HL-60 (cell line): Measurements from ENCODE around the gene FYN.

Source experiments
- DNase-seq, 2 experiments: peaks; one replicate each; pipeline ENCODE4 v3.0.0-alpha.2; 2010 to 2020; ENCODE audit warnings: low read depth in 1 of 2, low spot score in 1 of 2
- H3K27ac ChIP-seq: fragments of 250-450 bp; sonication (Bioruptor Pico); replicated peaks from 2 replicates; pipeline ENCODE4 v1.5.1; 2020; ENCODE audit warnings: mild to moderate bottlenecking, moderate library complexity
- H3K27me3 ChIP-seq: fragments of 250-450 bp; sonication (Bioruptor Pico); 2 replicates; pipeline ENCODE4 v1.5.1; 2021; ENCODE audit warnings: mild to moderate bottlenecking, moderate library complexity; ENCODE audit not compliant: insufficient read depth, poor library complexity, severe bottlenecking
- H3K4me3 ChIP-seq: replicated peaks from 2 replicates; pipeline ENCODE4 v1.5.1; 2011; ENCODE audit warnings: mild to moderate bottlenecking, control low read depth, low read length; ENCODE audit not compliant: insufficient read depth
- CTCF ChIP-seq: IDR thresholded peaks from one replicate; pipeline ENCODE4 v1.5.1; 2011; ENCODE audit warnings: low read length, control low read depth, inconsistent platforms; ENCODE audit not compliant: insufficient read depth
- GABPA ChIP-seq: IDR thresholded peaks from 2 replicates; pipeline ENCODE4 v1.6.1; 2012; ENCODE audit warnings: low read depth
- POLR2AphosphoS5 ChIP-seq: IDR thresholded peaks from 2 replicates; pipeline ENCODE4 v1.6.1; 2012; ENCODE audit warnings: low read depth
- SPI1 ChIP-seq: IDR thresholded peaks from 2 replicates; pipeline ENCODE4 v1.6.1; 2012; ENCODE audit warnings: low read depth, mild to moderate bottlenecking, borderline replicate concordance
- TF ChIP-seq, protein P1 (sequence below): IDR thresholded peaks from 2 replicates; pipeline ENCODE4 v1.6.1; 2012; ENCODE audit warnings: low read depth; ENCODE audit not compliant: insufficient replicate concordance

The FYN gene

GRCh38 chr6:111646942-111647341, 226.3 kb downstream of the FYN start:
- no peak overlapping the region for H3K4me3 ChIP-seq
- TF ChIP-seq CTCF = no peak
- TF ChIP-seq GABPA = no peak
- no peak for TF ChIP-seq POLR2AphosphoS5
- TF ChIP-seq, protein P1, sequence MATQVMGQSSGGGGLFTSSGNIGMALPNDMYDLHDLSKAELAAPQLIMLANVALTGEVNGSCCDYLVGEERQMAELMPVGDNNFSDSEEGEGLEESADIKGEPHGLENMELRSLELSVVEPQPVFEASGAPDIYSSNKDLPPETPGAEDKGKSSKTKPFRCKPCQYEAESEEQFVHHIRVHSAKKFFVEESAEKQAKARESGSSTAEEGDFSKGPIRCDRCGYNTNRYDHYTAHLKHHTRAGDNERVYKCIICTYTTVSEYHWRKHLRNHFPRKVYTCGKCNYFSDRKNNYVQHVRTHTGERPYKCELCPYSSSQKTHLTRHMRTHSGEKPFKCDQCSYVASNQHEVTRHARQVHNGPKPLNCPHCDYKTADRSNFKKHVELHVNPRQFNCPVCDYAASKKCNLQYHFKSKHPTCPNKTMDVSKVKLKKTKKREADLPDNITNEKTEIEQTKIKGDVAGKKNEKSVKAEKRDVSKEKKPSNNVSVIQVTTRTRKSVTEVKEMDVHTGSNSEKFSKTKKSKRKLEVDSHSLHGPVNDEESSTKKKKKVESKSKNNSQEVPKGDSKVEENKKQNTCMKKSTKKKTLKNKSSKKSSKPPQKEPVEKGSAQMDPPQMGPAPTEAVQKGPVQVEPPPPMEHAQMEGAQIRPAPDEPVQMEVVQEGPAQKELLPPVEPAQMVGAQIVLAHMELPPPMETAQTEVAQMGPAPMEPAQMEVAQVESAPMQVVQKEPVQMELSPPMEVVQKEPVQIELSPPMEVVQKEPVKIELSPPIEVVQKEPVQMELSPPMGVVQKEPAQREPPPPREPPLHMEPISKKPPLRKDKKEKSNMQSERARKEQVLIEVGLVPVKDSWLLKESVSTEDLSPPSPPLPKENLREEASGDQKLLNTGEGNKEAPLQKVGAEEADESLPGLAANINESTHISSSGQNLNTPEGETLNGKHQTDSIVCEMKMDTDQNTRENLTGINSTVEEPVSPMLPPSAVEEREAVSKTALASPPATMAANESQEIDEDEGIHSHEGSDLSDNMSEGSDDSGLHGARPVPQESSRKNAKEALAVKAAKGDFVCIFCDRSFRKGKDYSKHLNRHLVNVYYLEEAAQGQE = no peak
- no peak for TF ChIP-seq SPI1
- DNase-seq = no peak
- no peaks in the 10 kb centered on the region for H3K27me3 ChIP-seq
- no peak overlapping the region for H3K27ac ChIP-seq

DNA sequence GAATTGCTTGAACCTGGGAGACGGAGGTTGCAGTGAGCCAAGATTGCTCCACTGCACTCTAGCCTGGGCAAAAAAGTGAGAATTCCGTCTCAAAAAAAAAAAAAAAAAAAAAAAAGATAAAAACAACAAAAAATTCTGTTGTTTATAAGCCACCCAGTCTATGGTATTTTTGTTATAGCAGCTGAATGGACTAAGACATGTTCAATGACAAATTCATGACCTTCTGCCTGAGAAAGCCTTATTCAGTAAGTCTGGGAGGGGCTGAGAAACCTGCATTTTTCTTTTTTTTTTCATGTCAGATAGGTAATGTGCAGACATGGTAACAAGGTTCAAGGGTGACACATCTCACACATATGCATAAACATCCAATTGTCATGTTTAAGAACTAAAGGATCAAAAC, 227.2 kb downstream of the FYN start:
- TF ChIP-seq GABPA = no peak
- TF ChIP-seq, protein P1 = no peak
- TF ChIP-seq SPI1 = no peak
- no peak for TF ChIP-seq POLR2AphosphoS5
- TF ChIP-seq CTCF = no peak

GRCh38 chr6:111644893-111645430, 228.3 kb downstream of the FYN start:
- no peak overlapping the region for H3K4me3 ChIP-seq

More for the DNA sequence above, 227.2 kb downstream of the FYN start:
- Histone ChIP-seq H3K4me3 (no peak overlapping the region), H3K27ac (no peak overlapping the region), H3K27me3 (no peaks in the 10 kb centered on the region)
- no peak for DNase-seq

More at GRCh38 chr6:111644893-111645430, 228.3 kb downstream of the FYN start:
- no peak for DNase-seq
- Histone ChIP-seq H3K27ac (no peak overlapping the region), H3K27me3 (no peaks in the 10 kb centered on the region)
- TF ChIP-seq CTCF = no peak
